Ovary (tissue), 3 donors: ENCODE results near the gene CHN1.

ENCODE experiments used
- CTCF ChIP-seq, 3 donors: fragments of 450-650 bp in 2 of 3; fragments of 200-600 bp in 1 of 3; IDR thresholded peaks; one replicate each; pipeline versions ENCODE4 v1.5.1 to v1.8.0; 2016 to 2022; ENCODE audit warnings: antibody characterized with exemption in 3 of 3, mild to moderate bottlenecking in 1 of 3
- EP300 ChIP-seq: sonication (generic); formaldehyde crosslinking; IDR thresholded peaks from one replicate; pipeline ENCODE4 v1.6.1; 2017; ENCODE audit warnings: antibody characterized with exemption
- POLR2A ChIP-seq: fragments of 450-650 bp; IDR thresholded peaks from one replicate; pipeline ENCODE4 v1.6.1; 2017; ENCODE audit warnings: antibody characterized with exemption, mild to moderate bottlenecking, moderate library complexity
- donor health status: DM: no; HTN: no; CAD: no.

GRCh38 chr2:174815526-174815925 lies 189.7 kb downstream of the CHN1 start:
- no peak for TF ChIP-seq POLR2A
- TF ChIP-seq CTCF (IDR thresholded peaks at IDR 0.05) = no peak
- no peak for TF ChIP-seq EP300
